HUES64 (cell line): ENCODE data around the gene BCL11B.

ENCODE experiments used
- H3K27ac ChIP-seq: 2 replicates; pipeline ENCODE4 v1.7.0; 2013; ENCODE audit warnings: low read depth, low read length, inconsistent platforms
- H3K27me3 ChIP-seq: 2 replicates; pipeline ENCODE4 v1.6.1; 2013; ENCODE audit warnings: mild to moderate bottlenecking, low read length; ENCODE audit not compliant: insufficient read depth
- H3K36me3 ChIP-seq: 2 replicates; pipeline ENCODE4 v1.6.1; 2013; ENCODE audit warnings: mild to moderate bottlenecking, low read length; ENCODE audit not compliant: insufficient read depth
- H3K4me1 ChIP-seq: 2 replicates; pipeline ENCODE4 v1.6.1; 2013; ENCODE audit warnings: mild to moderate bottlenecking, low read length, moderate library complexity; ENCODE audit not compliant: insufficient read depth
- H3K4me3 ChIP-seq: 2 replicates; pipeline ENCODE4 v1.5.1; 2013; ENCODE audit warnings: mild to moderate bottlenecking, low read length, moderate library complexity
- H3K9ac ChIP-seq: 2 replicates; pipeline ENCODE4 v1.6.1; 2013; ENCODE audit warnings: mild to moderate bottlenecking, low read depth, low read length
- H3K9me3 ChIP-seq: 2 replicates; pipeline ENCODE4 v1.6.1; 2013; ENCODE audit warnings: low read depth, low read length; ENCODE audit not compliant: insufficient read depth
- WGBS: fragments of 150-250, 120-280 bp; methylation state at CpG from one replicate; pipeline ENCODE4 v1.1.7; 2013; ENCODE audit warnings: missing lambda C conversion rate; 5-methylcytosine and 5-hydroxymethylcytosine counted together

The BCL11B gene

GRCh38 chr14:99226687-99227086, 45.3 kb downstream of the BCL11B start:
- Histone ChIP-seq H3K36me3 (no peaks in the 10 kb centered on the region), H3K4me3 (no peak overlapping the region), H3K9me3 (no peaks in the 10 kb centered on the region), H3K4me1 (0 out of 2 replicates have a peak, but pooled peaks cover 4% of the 10 kb centered on the region), H3K27me3 (no peaks in the 10 kb centered on the region), H3K27ac (no peak overlapping the region), H3K9ac (no peak overlapping the region)
- WGBS: 100% methylated on average over 3 of the region's 4 CpGs

- Histone ChIP-seq H3K36me3 (no peaks in the 10 kb centered on the region), H3K9me3 (no peaks in the 10 kb centered on the region), H3K27me3 (no peaks in the 10 kb centered on the region), H3K27ac (no peak overlapping the region), H3K9ac (no peak overlapping the region), H3K4me1 (no peaks in the 10 kb centered on the region), H3K4me3 (no peak overlapping the region)
- 92% methylated on average over 13 of the region's 13 CpGs for WGBS
Measured at GRCh38 chr14:99225436-99226203, 46.4 kb downstream of the BCL11B start.

GRCh38 chr14:99224948-99225347, 47.0 kb downstream of the BCL11B start:
- no peaks in the 10 kb centered on the region for H3K27me3 ChIP-seq
- H3K4me3 ChIP-seq: no peak overlapping the region
- H3K36me3 ChIP-seq: no peaks in the 10 kb centered on the region
- H3K9me3 ChIP-seq: no peaks in the 10 kb centered on the region
- no peaks in the 10 kb centered on the region for H3K4me1 ChIP-seq
- WGBS: 94% methylated on average over 3 of the region's 3 CpGs
- no peak overlapping the region for H3K9ac ChIP-seq
- H3K27ac ChIP-seq: no peak overlapping the region

- H3K27me3 ChIP-seq: no peaks in the 10 kb centered on the region
- no peaks in the 10 kb centered on the region for H3K36me3 ChIP-seq
- no peaks in the 10 kb centered on the region for H3K4me1 ChIP-seq
- no peak overlapping the region for H3K27ac ChIP-seq
- H3K4me3 ChIP-seq: no peak overlapping the region
- 80% methylated on average over 12 of the region's 12 CpGs for WGBS
- no peaks in the 10 kb centered on the region for H3K9me3 ChIP-seq
- no peak overlapping the region for H3K9ac ChIP-seq
Measured at GRCh38 chr14:99224116-99224910, 47.7 kb downstream of the BCL11B start.

- WGBS: 94% methylated on average over 13 of the region's 13 CpGs
- Histone ChIP-seq H3K27ac (no peak overlapping the region), H3K36me3 (no peaks in the 10 kb centered on the region), H3K4me1 (no peaks in the 10 kb centered on the region), H3K4me3 (no peak overlapping the region), H3K27me3 (no peaks in the 10 kb centered on the region), H3K9me3 (no peaks in the 10 kb centered on the region), H3K9ac (no peak overlapping the region)
Measured at GRCh38 chr14:99221445-99221844, 50.6 kb downstream of the BCL11B start.

- Histone ChIP-seq H3K36me3 (no peaks in the 10 kb centered on the region), H3K9me3 (no peaks in the 10 kb centered on the region), H3K4me3 (no peak overlapping the region), H3K27ac (no peak overlapping the region), H3K27me3 (no peaks in the 10 kb centered on the region), H3K4me1 (no peaks in the 10 kb centered on the region), H3K9ac (no peak overlapping the region)
- WGBS: 93% methylated on average over 13 of the region's 13 CpGs
Measured at GRCh38 chr14:99217066-99217955, 54.7 kb downstream of the BCL11B start.

GRCh38 chr14:99216191-99216590, 55.8 kb downstream of the BCL11B start:
- no peak overlapping the region for H3K4me3 ChIP-seq
- H3K9ac ChIP-seq: no peak overlapping the region
- no peak overlapping the region for H3K27ac ChIP-seq
- no peaks in the 10 kb centered on the region for H3K4me1 ChIP-seq
- H3K36me3 ChIP-seq: no peaks in the 10 kb centered on the region
- 96% methylated on average over 10 of the region's 10 CpGs for WGBS
- no peaks in the 10 kb centered on the region for H3K27me3 ChIP-seq
- no peaks in the 10 kb centered on the region for H3K9me3 ChIP-seq

GRCh38 chr14:99215277-99215676, 56.7 kb downstream of the BCL11B start:
- Histone ChIP-seq H3K9me3 (no peaks in the 10 kb centered on the region), H3K27ac (no peak overlapping the region), H3K4me3 (no peak overlapping the region), H3K36me3 (no peaks in the 10 kb centered on the region), H3K27me3 (no peaks in the 10 kb centered on the region), H3K9ac (no peak overlapping the region), H3K4me1 (no peaks in the 10 kb centered on the region)
- WGBS: 91% methylated on average over 16 of the region's 16 CpGs

- Histone ChIP-seq H3K4me1 (no peaks in the 10 kb centered on the region), H3K27me3 (no peaks in the 10 kb centered on the region), H3K36me3 (no peaks in the 10 kb centered on the region), H3K9me3 (no peaks in the 10 kb centered on the region), H3K27ac (no peak overlapping the region), H3K4me3 (no peak overlapping the region), H3K9ac (no peak overlapping the region)
- WGBS: 91% methylated on average over 6 of the region's 7 CpGs
Measured at GRCh38 chr14:99214701-99215100, 57.3 kb downstream of the BCL11B start.

- H3K4me3 ChIP-seq: no peak overlapping the region
- H3K9me3 ChIP-seq: no peaks in the 10 kb centered on the region
- no peaks in the 10 kb centered on the region for H3K4me1 ChIP-seq
- no peaks in the 10 kb centered on the region for H3K36me3 ChIP-seq
- H3K27ac ChIP-seq: no peak overlapping the region
- no peaks in the 10 kb centered on the region for H3K27me3 ChIP-seq
- H3K9ac ChIP-seq: no peak overlapping the region
- WGBS: 92% methylated on average over 12 of the region's 12 CpGs
Measured at GRCh38 chr14:99213527-99213971, 58.4 kb downstream of the BCL11B start.

- Histone ChIP-seq H3K9ac (no peak overlapping the region), H3K9me3 (no peaks in the 10 kb centered on the region), H3K27me3 (no peaks in the 10 kb centered on the region), H3K4me1 (no peaks in the 10 kb centered on the region), H3K36me3 (no peaks in the 10 kb centered on the region), H3K4me3 (no peak overlapping the region), H3K27ac (no peak overlapping the region)
- WGBS: 96% methylated on average over 11 of the region's 11 CpGs
Measured at GRCh38 chr14:99213101-99213500, 58.9 kb downstream of the BCL11B start.
